H54 (cell line): ENCODE measurements around the gene KIF5B.
"Not testable (repeated sequence)": the region's sequence is repeated elsewhere in the genome, so short reads cannot be mapped to it uniquely, and the experiment has no call there.

Experiments
- DNase-seq: peaks from one replicate; pipeline ENCODE4 v3.0.0; 2011; ENCODE audit warnings: low spot score, mixed read lengths; ENCODE audit not compliant: insufficient read length
- FAIRE-seq: peaks from 3 replicates; lab custom pipeline; 2011; peaks lifted over from hg19 to GRCh38; lab: Jason Lieb, UNC
- POLR2A ChIP-seq: IDR thresholded peaks from 2 replicates; pipeline ENCODE4 v1.6.1; 2011; ENCODE audit warnings: low read depth, mild to moderate bottlenecking, low read length

The KIF5B gene

DNA sequence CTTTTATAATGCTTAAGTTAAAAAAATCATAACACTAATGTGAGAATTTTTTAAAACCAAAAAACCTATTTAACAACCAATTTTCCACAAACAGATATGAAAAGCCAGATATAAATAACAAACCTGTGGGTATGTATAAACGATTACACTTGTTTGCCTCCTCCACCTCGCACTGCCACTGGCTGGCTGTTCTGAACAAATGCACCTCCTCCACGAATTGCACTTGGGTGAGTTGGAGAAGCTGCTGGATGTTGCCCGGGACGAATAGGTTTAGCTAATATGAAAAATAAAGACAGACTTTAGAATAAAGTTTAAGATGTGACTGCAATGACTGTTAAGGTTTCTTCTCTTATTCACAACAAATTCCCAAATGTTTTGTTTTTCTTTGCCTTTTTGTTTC is 40.8 kb downstream of the KIF5B start:
- DNase-seq: no peak
- no peak for FAIRE-seq
- no peak for TF ChIP-seq POLR2A

DNA sequence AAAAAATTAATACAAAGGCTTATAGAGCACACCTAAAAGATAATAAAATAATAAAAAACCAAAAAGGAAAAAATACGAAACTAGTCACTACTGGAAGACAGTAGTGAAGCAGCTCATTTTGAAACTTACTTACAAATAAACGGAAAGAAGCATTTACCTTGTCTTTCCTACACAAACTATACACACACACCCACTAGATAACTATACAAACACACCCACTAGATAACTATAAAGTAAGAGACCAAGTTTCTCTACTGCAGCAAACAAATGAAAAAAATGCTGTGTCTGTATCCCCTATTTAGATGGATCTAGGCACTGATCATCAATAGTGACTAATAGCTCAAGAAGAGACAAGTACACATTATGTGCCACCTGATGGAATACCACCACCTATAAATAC is 49.2 kb downstream of the KIF5B start:
- DNase-seq (no peak), FAIRE-seq (no peak)
- no peak for TF ChIP-seq POLR2A

DNA sequence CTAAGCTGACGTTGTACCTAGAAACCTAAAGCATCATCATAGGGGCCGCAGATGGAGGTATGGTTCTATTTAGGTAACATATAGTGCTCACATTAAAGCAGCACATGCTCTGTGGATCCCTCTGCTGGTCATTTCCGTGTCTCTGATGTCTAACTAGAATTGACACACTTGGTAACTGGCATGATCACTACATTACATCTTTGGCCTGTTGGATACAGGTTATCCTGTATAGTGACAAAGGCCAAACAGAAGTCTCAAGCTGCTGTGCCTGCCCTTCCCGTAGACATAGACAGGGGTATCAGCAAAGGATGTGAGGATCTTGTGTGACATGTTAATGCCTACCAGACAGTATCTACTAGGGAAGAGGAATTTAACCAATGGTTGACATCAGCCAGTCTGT is 51.2 kb downstream of the KIF5B start:
- TF ChIP-seq POLR2A: no peak
- FAIRE-seq: peak; percentile 88
- peak; percentile 12 for DNase-seq

DNA sequence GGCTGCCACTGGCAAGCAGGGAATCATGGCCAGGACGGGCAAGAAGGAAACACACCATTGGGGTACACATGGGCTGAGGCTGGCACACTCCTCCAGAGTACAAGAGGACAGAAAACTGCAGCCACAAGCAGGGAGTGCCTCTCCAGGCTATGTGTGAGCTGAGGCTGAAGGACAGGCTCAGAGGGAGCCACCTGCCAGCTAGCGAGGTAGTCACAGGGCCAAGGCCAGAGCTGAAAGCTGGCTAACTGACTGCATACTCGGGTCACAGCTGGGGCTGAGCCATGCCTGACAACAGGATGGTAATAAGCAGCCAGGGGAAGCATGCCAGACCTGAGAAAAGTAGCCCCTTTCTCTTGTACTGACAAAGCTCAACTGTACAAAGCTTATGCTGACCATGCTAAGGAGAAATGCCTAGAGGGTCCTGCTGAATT is 52.0 kb downstream of the KIF5B start:
- TF ChIP-seq POLR2A: no peak
- no peak for DNase-seq
- no peak for FAIRE-seq

DNA sequence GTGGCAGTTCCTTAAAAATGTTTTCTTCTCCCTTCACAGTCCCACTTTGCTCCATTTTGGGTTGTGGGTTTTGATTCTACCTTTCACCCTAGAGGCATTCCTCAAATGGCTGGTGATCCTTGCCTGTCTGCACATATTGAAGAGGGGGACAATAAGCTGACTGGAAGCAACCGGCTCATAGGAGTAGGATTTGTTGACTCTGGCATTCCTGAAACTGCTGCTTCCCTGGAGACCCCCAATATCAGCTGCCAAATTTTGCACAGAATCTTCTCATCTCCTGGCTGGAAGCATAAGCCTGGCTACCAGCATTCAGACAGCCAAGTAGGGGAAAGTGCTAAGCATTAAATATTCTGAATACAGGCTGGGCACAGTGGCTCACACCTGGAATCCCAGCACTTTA is 53.7 kb downstream of the KIF5B start:
- no peak for TF ChIP-seq POLR2A
- FAIRE-seq: no peak
- no peak for DNase-seq

DNA sequence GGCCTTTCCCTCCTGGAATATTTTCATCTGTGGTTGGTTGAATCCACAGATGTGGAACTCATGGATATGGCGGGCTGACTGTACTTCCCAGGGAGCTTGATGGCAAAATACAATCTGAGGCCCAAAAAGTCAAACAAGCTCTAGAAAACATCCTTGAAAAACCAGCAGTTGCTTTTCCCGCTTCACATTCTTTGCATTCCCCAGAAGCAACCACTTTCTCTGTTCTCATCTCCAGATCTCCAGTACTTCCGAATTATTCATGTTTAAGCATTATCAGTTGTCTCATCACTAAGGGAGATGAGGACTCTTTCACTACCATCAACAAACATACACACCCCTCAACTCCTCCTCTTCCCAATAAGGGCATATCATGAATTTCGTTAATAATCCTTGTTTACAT is 55.3 kb downstream of the KIF5B start:
- DNase-seq (no peak), FAIRE-seq (no peak)
- TF ChIP-seq POLR2A: no peak

DNA sequence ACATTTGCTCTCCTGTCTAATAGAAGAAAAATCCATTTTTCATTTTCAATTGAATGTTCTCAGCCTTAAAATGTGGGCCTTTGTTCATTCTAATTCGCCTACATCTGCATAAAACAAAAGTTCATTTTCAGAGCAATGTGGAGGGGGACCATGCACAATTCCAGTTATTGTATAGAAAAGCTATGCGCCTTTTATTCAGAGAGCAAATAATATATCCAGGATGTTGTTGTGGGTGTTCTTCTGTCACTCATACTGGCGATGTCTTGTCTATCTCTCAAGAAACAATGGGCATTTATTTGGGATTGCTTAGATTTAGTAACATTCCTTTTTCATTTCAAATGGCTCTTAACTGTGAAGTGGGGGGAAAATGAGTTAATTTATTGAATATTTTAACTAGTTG is 56.4 kb downstream of the KIF5B start:
- no peak for DNase-seq
- TF ChIP-seq POLR2A: no peak
- no peak for FAIRE-seq

DNA sequence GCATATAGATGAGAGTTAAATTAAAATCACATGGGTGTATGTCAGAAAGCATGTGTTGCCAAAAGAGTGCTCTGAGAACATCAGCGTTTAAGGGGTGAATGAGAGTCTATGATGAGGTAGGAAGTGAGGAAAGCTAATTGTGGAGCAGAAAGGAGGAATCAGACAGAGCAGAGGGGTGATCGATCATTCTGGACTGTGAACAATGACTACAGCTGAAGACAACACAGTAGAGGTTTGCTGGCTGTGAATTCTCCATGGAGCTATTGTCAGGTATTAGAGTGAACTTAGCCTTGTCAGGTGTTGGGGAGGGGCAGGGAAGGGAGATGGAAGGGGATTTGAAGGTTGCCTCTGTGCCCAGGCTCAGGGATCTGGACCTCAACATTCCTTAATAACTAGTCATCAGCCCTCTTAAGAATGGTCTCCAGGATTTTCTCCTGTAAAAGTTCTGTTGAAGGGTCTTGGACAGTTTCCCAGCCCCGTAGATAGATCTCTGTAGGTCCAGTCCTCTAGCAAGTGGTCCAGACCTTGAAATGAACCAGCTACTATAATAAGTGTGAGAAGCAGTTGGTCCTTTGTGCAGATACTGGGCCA is 57.1 kb downstream of the KIF5B start:
- no peak for FAIRE-seq
- TF ChIP-seq POLR2A: no peak
- no peak for DNase-seq

DNA sequence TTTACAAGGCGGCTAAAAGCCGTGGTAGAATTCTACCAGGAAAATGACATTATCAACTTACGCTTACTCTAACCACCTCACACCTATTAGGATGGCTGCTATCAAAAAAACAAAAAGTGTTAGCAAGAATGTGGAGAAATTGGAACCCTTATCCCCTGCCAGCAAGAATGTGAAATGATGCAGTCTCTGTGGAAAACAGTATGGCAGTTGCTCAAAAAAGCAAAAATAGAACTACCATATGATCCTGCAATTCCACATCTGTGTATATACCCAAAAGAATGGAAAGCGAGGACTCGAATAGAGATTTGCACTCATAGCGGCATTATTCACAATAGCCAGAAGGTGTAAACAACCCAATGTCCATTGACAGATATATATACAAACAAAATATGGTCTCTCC is 61.3 kb downstream of the KIF5B start:
- FAIRE-seq (no peak), DNase-seq (no peak)
- no peak for TF ChIP-seq POLR2A

DNA sequence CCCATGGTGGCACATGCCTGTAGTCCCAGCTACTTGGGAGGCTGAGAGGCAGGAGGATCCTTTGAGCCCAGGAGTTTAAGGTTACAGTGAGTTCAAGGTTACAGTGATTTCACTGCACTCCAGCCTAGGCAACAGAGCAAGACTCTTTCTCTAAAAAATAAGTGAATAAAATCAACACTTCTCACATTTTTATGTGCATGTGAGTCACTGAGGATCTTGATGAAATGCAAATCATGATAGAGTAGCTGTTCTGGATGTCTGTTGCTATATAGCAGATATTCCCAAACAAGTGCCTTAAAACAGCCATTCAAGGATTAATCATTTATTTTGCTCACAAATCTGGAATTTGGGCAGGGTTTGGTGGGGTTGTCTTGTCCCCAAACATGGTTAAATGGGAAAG is 65.3 kb downstream of the KIF5B start:
- TF ChIP-seq POLR2A: no peak
- FAIRE-seq: no peak
- DNase-seq: no peak

DNA sequence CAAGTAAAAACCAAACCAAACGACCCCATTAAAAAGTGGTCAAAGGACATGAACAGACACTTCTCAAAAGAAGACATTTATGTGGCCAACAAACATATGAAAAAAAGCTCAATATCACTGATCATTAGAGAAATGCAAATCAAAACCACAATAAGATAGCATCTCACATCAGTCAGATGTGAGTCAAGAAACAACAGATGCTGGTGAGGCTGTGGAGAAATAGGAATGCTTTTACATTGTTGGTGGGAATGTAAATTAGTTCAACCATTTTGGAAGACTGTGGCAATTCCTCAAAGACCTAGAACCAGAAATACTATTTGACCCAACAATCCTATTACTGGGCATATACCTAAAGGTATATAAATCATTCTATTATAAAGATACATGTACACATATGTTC is 68.4 kb downstream of the KIF5B start:
- not testable (repeated sequence) for FAIRE-seq, DNase-seq

DNA sequence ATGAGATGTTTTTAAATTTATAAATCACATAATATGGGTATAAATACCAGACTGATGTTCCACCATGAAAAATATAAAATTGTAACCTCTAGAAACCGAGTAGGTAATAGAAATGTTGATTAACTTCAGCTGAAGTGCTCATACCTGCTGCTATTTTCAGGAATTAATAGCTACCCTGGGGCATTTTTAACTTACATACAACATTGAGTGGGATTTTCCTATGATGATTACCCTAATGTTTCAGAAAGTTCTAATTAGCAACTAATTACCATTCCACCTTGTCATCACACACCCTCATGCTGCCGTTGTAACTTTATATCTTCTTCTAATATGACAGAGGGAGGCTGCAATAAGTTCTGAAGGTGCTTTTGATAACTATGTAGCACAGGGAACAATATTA is 74.1 kb downstream of the KIF5B start:
- DNase-seq: no peak
- FAIRE-seq: no peak
- no peak for TF ChIP-seq POLR2A

DNA sequence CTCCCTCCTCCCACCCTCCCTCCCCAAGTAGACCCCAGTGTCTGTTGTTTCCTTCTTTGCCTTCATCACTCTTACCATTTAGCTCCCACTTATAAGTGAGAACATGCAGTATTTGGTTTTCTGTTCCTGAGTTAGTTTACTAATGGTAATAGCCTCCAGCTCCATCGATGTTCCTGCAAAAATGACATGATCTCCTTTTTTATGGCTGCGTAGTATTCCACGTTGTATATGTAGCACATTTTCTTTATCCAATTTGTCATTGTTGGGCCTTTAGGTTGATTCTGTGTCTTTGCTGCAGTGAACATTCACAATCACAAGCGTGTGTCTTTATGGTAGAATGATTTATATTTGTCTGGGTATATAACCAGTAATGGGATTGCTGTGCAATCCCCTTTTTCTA is 75.8 kb downstream of the KIF5B start:
- no peak for FAIRE-seq
- DNase-seq: no peak
- no peak for TF ChIP-seq POLR2A

DNA sequence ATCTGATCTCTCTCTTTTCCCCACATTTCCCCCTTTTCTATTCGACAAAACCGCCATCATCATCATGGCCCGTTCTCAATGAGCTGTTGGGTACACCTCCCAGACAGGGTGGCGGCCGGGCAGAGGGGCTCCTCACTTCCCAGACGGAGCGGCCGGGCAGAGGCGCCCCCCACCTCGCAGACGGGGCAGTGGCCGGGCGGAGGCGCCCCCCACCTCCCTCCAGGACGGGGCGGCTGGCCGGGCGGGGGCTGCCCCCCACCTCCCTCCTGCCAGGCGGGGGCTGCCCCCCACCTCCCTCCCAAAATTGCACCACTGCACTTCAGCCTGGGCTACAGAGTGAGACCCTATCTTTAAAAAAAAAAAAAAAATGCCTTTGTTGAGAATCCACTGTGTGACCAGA is 77.2 kb downstream of the KIF5B start:
- not testable (repeated sequence) for DNase-seq, FAIRE-seq

DNA sequence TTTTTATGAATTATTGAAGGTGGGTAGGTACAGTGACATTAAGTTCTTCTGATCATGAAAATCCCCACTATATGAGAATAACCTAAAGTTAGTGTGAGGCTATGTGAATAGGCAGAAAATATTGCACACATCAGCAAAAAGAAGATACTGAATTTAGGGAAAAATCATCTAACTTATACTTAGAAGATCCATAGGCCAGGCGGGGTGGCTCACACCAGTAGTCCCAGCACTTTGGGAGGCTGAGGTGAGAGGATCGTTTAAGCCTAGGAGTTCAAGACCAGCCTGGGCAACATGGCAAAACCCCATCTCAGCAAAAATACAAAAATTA is 78.1 kb downstream of the KIF5B start:
- TF ChIP-seq POLR2A: no peak
- FAIRE-seq: no peak
- no peak for DNase-seq
